A549 (cell line): Measurements from ENCODE around the gene KIAA0513. TPM values are rescaled to one million over a fixed set of nuclear protein-coding genes. Genes with fewer than 3 reads are reported as not detected.

Experiments used
- ATAC-seq, 2 experiments: fragments of 200-7000 bp in 1 of 2; fragments of >200 bp in 1 of 2; cut with Nextera tagmentation in 1 of 2; cut with Tn5 transposase in 1 of 2; 3 replicates each; pipeline versions ENCODE4 v1.8.0 to v1.9.1; 2018 to 2020; ENCODE audit warnings: mild to moderate bottlenecking in 1 of 2, moderate library complexity in 1 of 2
- CTCF ChIA-PET: fragments of 300-600 bp; sonication (Branson Sonifier 250); formaldehyde crosslinking; extraction: SDS; loops from one replicate; lab custom pipeline; 2021; ENCODE audit warnings: antibody characterized with exemption, inconsistent platforms; lab: Yijun Ruan, JAX
- POLR2A ChIA-PET: fragments of 350-600 bp; formaldehyde crosslinking; extraction: SDS; loops from one replicate; lab custom pipeline; 2021; ENCODE audit warnings: antibody characterized with exemption, inconsistent platforms; lab: Yijun Ruan, JAX
- DNase-seq, 2 experiments: peaks; one replicate each; pipeline versions ENCODE4 v3.0.0 to v3.0.0-alpha.2; 2011 to 2016; ENCODE audit warnings: low read depth in 1 of 2, low spot score in 1 of 2
- FAIRE-seq: peaks from 2 replicates; lab custom pipeline; 2011; peaks lifted over from hg19 to GRCh38; lab: Jason Lieb, UNC
- H3K27ac ChIP-seq, 2 experiments: fragments of >200 bp; sonication (Bioruptor Twin); formaldehyde crosslinking; 3 replicates each; pipeline ENCODE4 v1.5.1; 2016 to 2017
- H3K4me1 ChIP-seq: fragments of >200 bp; sonication (Bioruptor Twin); formaldehyde crosslinking; 3 replicates; pipeline ENCODE4 v1.6.1; 2016
- H3K4me2 ChIP-seq: fragments of >200 bp; sonication (Bioruptor Twin); formaldehyde crosslinking; 3 replicates; pipeline ENCODE4 v1.6.1; 2016
- H3K4me3 ChIP-seq: fragments of >200 bp; sonication (Bioruptor Twin); formaldehyde crosslinking; 3 replicates; pipeline ENCODE4 v1.5.1; 2016
- H3K9me3 ChIP-seq: fragments of >200 bp; sonication (Bioruptor Twin); formaldehyde crosslinking; 3 replicates; pipeline ENCODE4 v1.6.1; 2016
- CBX8 ChIP-seq: fragments of 200-600 bp; sonication (generic); IDR thresholded peaks from 2 replicates; pipeline ENCODE4 v1.6.1; 2016
- E2F6 ChIP-seq: IDR thresholded peaks from 2 replicates; pipeline ENCODE4 v1.6.1; 2012; ENCODE audit warnings: low read depth, borderline replicate concordance
- ESRRA ChIP-seq: fragments of 150-350 bp; IDR thresholded peaks from 2 replicates; pipeline ENCODE4 v1.6.1; 2014; ENCODE audit warnings: mild to moderate bottlenecking, low read length, borderline replicate concordance
- FOSL2 ChIP-seq, 2 experiments: fragments of 450-650 bp in 1 of 2; fragments of >200 bp in 1 of 2; sonication (Bioruptor Twin) in 1 of 2; formaldehyde crosslinking; IDR thresholded peaks; 2 replicates each; pipeline versions ENCODE4 v1.5.0 to v1.6.1; 2016 to 2020; ENCODE audit warnings: mild to moderate bottlenecking in 1 of 2, moderate library complexity in 1 of 2
- FOXS1 ChIP-seq: fragments of 250-450 bp; sonication (Bioruptor Pico); IDR thresholded peaks from 2 replicates; pipeline ENCODE4 v1.5.0; 2020; ENCODE audit warnings: mild to moderate bottlenecking, moderate library complexity
- GATA3 ChIP-seq: IDR thresholded peaks from 2 replicates; pipeline ENCODE4 v1.6.1; 2012; ENCODE audit warnings: borderline replicate concordance
- HES2 ChIP-seq: fragments of >200 bp; sonication (Bioruptor Twin); formaldehyde crosslinking; IDR thresholded peaks from 2 replicates; pipeline ENCODE4 v1.6.1; 2016
- HOXB5 ChIP-seq: fragments of 250-450 bp; sonication (Bioruptor Pico); IDR thresholded peaks from 2 replicates; pipeline ENCODE4 v1.5.0; 2020; ENCODE audit warnings: mild to moderate bottlenecking, moderate library complexity
- MAX ChIP-seq: IDR thresholded peaks from 2 replicates; pipeline ENCODE4 v1.6.1; 2012
- MAZ ChIP-seq: fragments of 150-350 bp; IDR thresholded peaks from 2 replicates; pipeline ENCODE4 v1.6.1; 2014; ENCODE audit warnings: antibody characterized with exemption, low read depth, low read length, borderline replicate concordance
- PHF8 ChIP-seq: fragments of 200-600 bp; sonication (generic); IDR thresholded peaks from 2 replicates; pipeline ENCODE4 v1.6.1; 2016; ENCODE audit warnings: low read depth, mild to moderate bottlenecking, antibody characterized with exemption, moderate library complexity, borderline replicate concordance
- RCOR1 ChIP-seq: fragments of 150-350 bp; IDR thresholded peaks from 2 replicates; pipeline ENCODE4 v1.6.1; 2014; ENCODE audit warnings: antibody characterized with exemption, low read length, low read depth
- RFX5 ChIP-seq: fragments of 450-650 bp; IDR thresholded peaks from 2 replicates; pipeline ENCODE4 v1.7.1; 2014; ENCODE audit warnings: antibody characterized with exemption, mild to moderate bottlenecking, moderate library complexity
- RNF2 ChIP-seq: fragments of 200-600 bp; sonication (generic); IDR thresholded peaks from 2 replicates; pipeline ENCODE4 v1.6.1; 2016; ENCODE audit warnings: low read depth, mild to moderate bottlenecking, antibody characterized with exemption, moderate library complexity, borderline replicate concordance
- ZSCAN20 ChIP-seq: fragments of 250-450 bp; sonication (Bioruptor Pico); IDR thresholded peaks from 2 replicates; pipeline ENCODE4 v1.8.0; 2022; ENCODE audit warnings: mild to moderate bottlenecking, moderate library complexity
- WGBS: methylation state at CpG from one replicate; pipeline ENCODE4 v1.1.6; 2017; ENCODE audit errors: missing lambda C conversion rate; 5-methylcytosine and 5-hydroxymethylcytosine counted together
- polyA plus RNA-seq, 4 experiments: library from polyadenylated mRNA; depleted of rRNA in 3 of 4; stranded (reverse); fragments of >200 nt; fragmentation: RNase III in 1 of 4; extraction: RNeasy Plus Mini Kit Qiagen cat#74134 plus additional on column Dnase treatment in 1 of 4; gene quantifications; 2 replicates in 3 of 4; 3 replicates in 1 of 4; pipeline ENCODE4 v1.2.3, GENCODE V29; 2011 to 2017
- TF ChIP-seq, protein P1 (sequence below): fragments of >200 bp; sonication (Bioruptor Twin); formaldehyde crosslinking; IDR thresholded peaks from 3 replicates; pipeline ENCODE4 v1.5.1; 2016
- TF ChIP-seq, protein P2 (sequence below): fragments of 150-350 bp; IDR thresholded peaks from 2 replicates; pipeline ENCODE4 v1.6.1; 2014; ENCODE audit warnings: low read depth, mild to moderate bottlenecking, low read length

The KIAA0513 gene
- polyA plus RNA-seq, 2 of the 4 experiments (the other 2 are of a cell fraction) = 1.8 TPM

DNA sequence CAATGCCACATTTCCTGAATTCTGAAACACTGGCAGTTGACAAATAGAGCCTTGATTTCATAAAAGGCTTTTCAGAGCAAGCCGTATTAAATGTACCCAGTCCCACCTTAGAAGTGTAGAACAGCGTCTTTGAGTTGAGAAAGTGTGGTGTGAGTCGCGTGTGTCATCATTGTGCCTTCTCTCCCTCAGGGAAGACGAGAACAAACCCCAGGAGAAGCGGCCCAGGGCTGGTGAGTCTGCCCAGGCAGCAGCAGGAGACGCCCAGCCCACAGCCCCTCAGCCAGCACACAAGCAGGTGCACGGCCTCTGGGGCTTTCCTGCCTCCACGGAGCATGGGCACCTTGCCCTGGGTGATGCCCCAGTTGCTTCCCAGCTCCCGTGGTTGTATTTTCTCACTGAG, 50.6 kb downstream of the KIAA0513 start:
- WGBS = 74% methylated on average over 10 of the region's 10 CpGs
- Histone ChIP-seq H3K4me1 (no peaks in the 10 kb centered on the region), H3K4me3 (no peak overlapping the region), H3K4me2 (no peak overlapping the region), H3K9me3 (no peaks in the 10 kb centered on the region), H3K27ac (no peak overlapping the region)
- ChIA-PET POLR2A (no interaction called here), CTCF (interaction anchor here (1.3 to 4.4 kb wide), 3 partner anchors 9 to 107 kb away, joined by 3 to 30 read pairs (median 5); no protein-coding TSS in a partner anchor)
- FAIRE-seq (no peak), DNase-seq (no peak), ATAC-seq (no peak)
- TF ChIP-seq ESRRA (no peak), HES2 (no peak), MAX (no peak), FOXS1 (CRISPR knock-in tag) (no peak), CBX8 (no peak)
- TF ChIP-seq, protein P1, sequence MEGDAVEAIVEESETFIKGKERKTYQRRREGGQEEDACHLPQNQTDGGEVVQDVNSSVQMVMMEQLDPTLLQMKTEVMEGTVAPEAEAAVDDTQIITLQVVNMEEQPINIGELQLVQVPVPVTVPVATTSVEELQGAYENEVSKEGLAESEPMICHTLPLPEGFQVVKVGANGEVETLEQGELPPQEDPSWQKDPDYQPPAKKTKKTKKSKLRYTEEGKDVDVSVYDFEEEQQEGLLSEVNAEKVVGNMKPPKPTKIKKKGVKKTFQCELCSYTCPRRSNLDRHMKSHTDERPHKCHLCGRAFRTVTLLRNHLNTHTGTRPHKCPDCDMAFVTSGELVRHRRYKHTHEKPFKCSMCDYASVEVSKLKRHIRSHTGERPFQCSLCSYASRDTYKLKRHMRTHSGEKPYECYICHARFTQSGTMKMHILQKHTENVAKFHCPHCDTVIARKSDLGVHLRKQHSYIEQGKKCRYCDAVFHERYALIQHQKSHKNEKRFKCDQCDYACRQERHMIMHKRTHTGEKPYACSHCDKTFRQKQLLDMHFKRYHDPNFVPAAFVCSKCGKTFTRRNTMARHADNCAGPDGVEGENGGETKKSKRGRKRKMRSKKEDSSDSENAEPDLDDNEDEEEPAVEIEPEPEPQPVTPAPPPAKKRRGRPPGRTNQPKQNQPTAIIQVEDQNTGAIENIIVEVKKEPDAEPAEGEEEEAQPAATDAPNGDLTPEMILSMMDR = no peak

DNA sequence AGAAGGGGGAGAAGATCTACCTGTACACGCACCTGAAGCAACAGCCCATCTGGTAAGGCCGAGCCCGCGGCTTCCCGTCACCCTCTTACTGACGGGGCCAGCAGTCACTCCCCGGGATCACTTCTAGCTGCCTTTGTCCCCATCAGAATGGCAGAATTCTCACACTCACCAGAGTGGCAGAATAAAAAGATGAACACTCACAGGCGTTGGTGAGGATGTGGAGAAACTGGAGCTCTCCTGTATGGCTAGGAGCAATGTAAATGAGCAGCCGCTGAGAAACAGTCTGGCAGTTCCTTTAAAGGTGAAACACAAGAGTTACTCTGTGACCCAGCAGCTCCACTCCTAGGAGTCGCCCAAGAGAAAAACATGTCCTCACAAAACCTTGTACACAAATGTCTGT, 51.4 kb downstream of the KIAA0513 start:
- CTCF ChIA-PET = interaction anchor here (1.3 to 3.4 kb wide), 3 partner anchors 10 to 108 kb away, joined by 3 to 14 read pairs (median 5); no protein-coding TSS in a partner anchor
- no peak for ATAC-seq
- H3K4me2 ChIP-seq = no peak overlapping the region
- TF ChIP-seq HOXB5 (CRISPR knock-in tag) = no peak
- no peak for TF ChIP-seq GATA3
- no peak for TF ChIP-seq RCOR1
- no peak for TF ChIP-seq ZSCAN20
- no peak for TF ChIP-seq RNF2
- TF ChIP-seq MAZ = no peak
- no peak for TF ChIP-seq E2F6
- no peak for TF ChIP-seq PHF8
- TF ChIP-seq FOXS1 (CRISPR knock-in tag) = no peak
- no peak for TF ChIP-seq CBX8
- TF ChIP-seq, protein P1 = no peak
- no peak for TF ChIP-seq RFX5
- TF ChIP-seq FOSL2 (IDR thresholded peaks at IDR 0.05) = no peak
- no peak for TF ChIP-seq FOSL2 (CRISPR knock-in tag; IDR thresholded peaks at IDR 0.05)
- TF ChIP-seq, protein P2, sequence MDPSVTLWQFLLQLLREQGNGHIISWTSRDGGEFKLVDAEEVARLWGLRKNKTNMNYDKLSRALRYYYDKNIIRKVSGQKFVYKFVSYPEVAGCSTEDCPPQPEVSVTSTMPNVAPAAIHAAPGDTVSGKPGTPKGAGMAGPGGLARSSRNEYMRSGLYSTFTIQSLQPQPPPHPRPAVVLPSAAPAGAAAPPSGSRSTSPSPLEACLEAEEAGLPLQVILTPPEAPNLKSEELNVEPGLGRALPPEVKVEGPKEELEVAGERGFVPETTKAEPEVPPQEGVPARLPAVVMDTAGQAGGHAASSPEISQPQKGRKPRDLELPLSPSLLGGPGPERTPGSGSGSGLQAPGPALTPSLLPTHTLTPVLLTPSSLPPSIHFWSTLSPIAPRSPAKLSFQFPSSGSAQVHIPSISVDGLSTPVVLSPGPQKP = no peak
- TF ChIP-seq, all 56 proteins: peak for 0
- H3K27ac ChIP-seq = no peak overlapping the region
- 86% methylated on average over 10 of the region's 10 CpGs for WGBS
- H3K4me3 ChIP-seq = no peak overlapping the region
- POLR2A ChIA-PET = no interaction called here
- no peaks in the 10 kb centered on the region for H3K9me3 ChIP-seq
- H3K4me1 ChIP-seq = no peaks in the 10 kb centered on the region
- FAIRE-seq (no peak), DNase-seq (no peak)
